HEK293 (cell line): ENCODE results near the gene WNT1.

Source experiments
- CTCF ChIA-PET: fragments of 350-600 bp; formaldehyde crosslinking; extraction: SDS; loops from one replicate; lab custom pipeline; 2021; ENCODE audit warnings: antibody characterized with exemption; lab: Yijun Ruan, JAX
- POLR2A ChIA-PET: fragments of 300-600 bp; formaldehyde crosslinking; extraction: SDS; loops from one replicate; lab custom pipeline; 2020; ENCODE audit warnings: antibody characterized with exemption, inconsistent platforms; lab: Yijun Ruan, JAX
- H3K27ac ChIP-seq: fragments of 200-500 bp; sonication (Bioruptor generic); 2 replicates; pipeline ENCODE4 v1.5.1; 2014; ENCODE audit warnings: low read depth, low read length, control low read depth, inconsistent platforms; ENCODE audit errors: extremely low read depth
- H3K36me3 ChIP-seq, 2 experiments: fragments of 200-500 bp in 1 of 2; sonication (Bioruptor generic) in 1 of 2; 1 replicate in 1 of 2; 2 replicates in 1 of 2; pipeline ENCODE4 v1.5.1; 2014 to 2017; ENCODE audit warnings: inconsistent platforms in 2 of 2, low read length in 2 of 2; ENCODE audit not compliant: control insufficient read depth in 2 of 2, insufficient read depth in 1 of 2
- H3K4me1 ChIP-seq: fragments of 200-500 bp; sonication (Bioruptor generic); 2 replicates; pipeline ENCODE4 v1.5.1; 2014; ENCODE audit warnings: mild to moderate bottlenecking, low read length, inconsistent platforms; ENCODE audit not compliant: control insufficient read depth, insufficient read depth
- H3K4me3 ChIP-seq: 2 replicates; pipeline ENCODE4 v1.5.1; 2011; ENCODE audit warnings: low read depth, mild to moderate bottlenecking, control low read depth, low read length, moderate library complexity
- H3K9me3 ChIP-seq: fragments of 200-500 bp; sonication (Bioruptor generic); 2 replicates; pipeline ENCODE4 v1.5.1; 2014; ENCODE audit warnings: low read depth, low read length, inconsistent platforms; ENCODE audit not compliant: control insufficient read depth, insufficient read depth
- GLIS2 ChIP-seq: fragments of 450-650 bp; formaldehyde crosslinking; IDR thresholded peaks from 2 replicates; pipeline ENCODE4 v1.5.1; 2016; ENCODE audit warnings: missing biosample characterization, missing genetic modification characterization
- ZEB2 ChIP-seq: fragments of 450-650 bp; formaldehyde crosslinking; IDR thresholded peaks from 2 replicates; pipeline ENCODE4 v1.5.1; 2016; ENCODE audit warnings: missing biosample characterization, missing genetic modification characterization
- ZFP41 ChIP-seq: fragments of 450-650 bp; formaldehyde crosslinking; IDR thresholded peaks from 2 replicates; pipeline ENCODE4 v1.5.1; 2016; ENCODE audit warnings: missing biosample characterization, missing genetic modification characterization, borderline replicate concordance
- ZIC2 ChIP-seq: fragments of 450-650 bp; formaldehyde crosslinking; IDR thresholded peaks from 2 replicates; pipeline ENCODE4 v1.5.1; 2016; ENCODE audit warnings: missing biosample characterization, missing genetic modification characterization
- ZNF132 ChIP-seq: fragments of 450-650 bp; formaldehyde crosslinking; IDR thresholded peaks from 2 replicates; pipeline ENCODE4 v1.5.1; 2017; ENCODE audit warnings: missing biosample characterization, missing genetic modification characterization, borderline replicate concordance
- ZNF175 ChIP-seq: fragments of 450-650 bp; formaldehyde crosslinking; IDR thresholded peaks from 2 replicates; pipeline ENCODE4 v1.5.1; 2016; ENCODE audit warnings: missing biosample characterization, missing genetic modification characterization
- ZNF202 ChIP-seq: fragments of 450-650 bp; formaldehyde crosslinking; IDR thresholded peaks from 2 replicates; pipeline ENCODE4 v1.5.1; 2016; ENCODE audit warnings: missing biosample characterization, missing genetic modification characterization, borderline replicate concordance
- ZNF211 ChIP-seq: fragments of 450-650 bp; formaldehyde crosslinking; IDR thresholded peaks from 2 replicates; pipeline ENCODE4 v1.5.1; 2016; ENCODE audit warnings: low read depth, missing biosample characterization, missing genetic modification characterization
- ZNF248 ChIP-seq: fragments of 450-650 bp; formaldehyde crosslinking; IDR thresholded peaks from 2 replicates; pipeline ENCODE4 v1.5.1; 2017; ENCODE audit warnings: missing biosample characterization, missing genetic modification characterization
- ZNF501 ChIP-seq: fragments of 450-650 bp; formaldehyde crosslinking; IDR thresholded peaks from 2 replicates; pipeline ENCODE4 v1.5.1; 2016; ENCODE audit warnings: missing biosample characterization, missing genetic modification characterization
- ZNF510 ChIP-seq: fragments of 450-650 bp; formaldehyde crosslinking; IDR thresholded peaks from 2 replicates; pipeline ENCODE4 v1.5.1; 2018; ENCODE audit warnings: mild to moderate bottlenecking, missing genetic modification characterization, missing biosample characterization; ENCODE audit not compliant: insufficient replicate concordance
- ZNF558 ChIP-seq: fragments of 450-650 bp; formaldehyde crosslinking; IDR thresholded peaks from 2 replicates; pipeline ENCODE4 v1.5.1; 2016; ENCODE audit warnings: missing biosample characterization, missing genetic modification characterization
- ZNF621 ChIP-seq: fragments of 450-650 bp; formaldehyde crosslinking; IDR thresholded peaks from 2 replicates; pipeline ENCODE4 v1.5.1; 2017; ENCODE audit warnings: missing biosample characterization, missing genetic modification characterization
- TF ChIP-seq, protein P1 (sequence below): fragments of 450-650 bp; formaldehyde crosslinking; IDR thresholded peaks from 2 replicates; pipeline ENCODE4 v1.5.1; 2016; ENCODE audit warnings: missing biosample characterization, missing genetic modification characterization
- TF ChIP-seq, protein P2 (sequence below): fragments of 450-650 bp; formaldehyde crosslinking; IDR thresholded peaks from 2 replicates; pipeline ENCODE4 v1.5.1; 2016; ENCODE audit warnings: missing biosample characterization, missing genetic modification characterization
- TF ChIP-seq, protein P3 (sequence below): fragments of 450-650 bp; formaldehyde crosslinking; IDR thresholded peaks from 2 replicates; pipeline ENCODE4 v1.5.1; 2016; ENCODE audit warnings: missing biosample characterization, missing genetic modification characterization

The WNT1 gene

DNA sequence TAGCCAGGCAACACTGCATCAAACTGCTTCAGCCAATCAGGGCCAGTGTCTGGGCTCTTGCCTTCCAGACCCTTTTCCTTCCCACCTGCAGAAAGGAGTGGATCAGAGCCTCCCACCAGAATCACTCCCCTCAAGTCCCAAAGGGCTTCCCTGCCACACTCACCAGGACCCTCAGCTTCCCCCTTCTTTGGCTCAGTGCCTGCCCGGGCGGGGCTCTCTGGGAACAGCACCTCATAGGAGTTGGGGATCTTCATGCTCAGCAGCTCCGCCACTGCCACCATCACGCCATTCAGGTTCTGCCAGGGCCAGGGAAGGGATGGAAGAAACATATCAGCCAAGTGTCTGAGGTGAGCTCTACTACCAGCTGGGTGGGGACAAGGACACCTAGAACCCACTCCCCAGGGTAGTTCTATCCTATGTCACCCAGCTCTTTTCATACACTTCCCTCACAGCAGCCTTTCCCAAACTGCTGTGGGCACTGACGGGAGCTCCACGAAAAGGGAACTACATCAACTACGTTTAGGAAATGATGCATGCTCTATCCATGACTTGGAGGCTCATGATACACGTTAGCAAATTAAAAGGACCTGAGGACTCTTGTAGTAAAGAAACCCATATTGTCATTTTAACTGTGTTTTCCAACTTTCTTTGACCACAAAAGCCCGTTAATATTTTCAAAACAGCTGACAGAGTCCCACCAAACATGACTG, 49.9 kb downstream of the WNT1 start:
- POLR2A ChIA-PET: no interaction called here
- Histone ChIP-seq H3K4me3 (no peak overlapping the region), H3K4me1 (no peaks in the 10 kb centered on the region), H3K27ac (no peak overlapping the region), H3K36me3 (peaks cover 15 to 98% of the 10 kb centered on the region in 2 experiments), H3K9me3 (no peaks in the 10 kb centered on the region)
- CTCF ChIA-PET: interaction anchor here (2.5 to 3.2 kb wide), 2 partner anchors 8 to 16 kb away, joined by 14 to 17 read pairs; no protein-coding TSS in a partner anchor
- TF ChIP-seq GLIS2 (tag by site-specific recombination) (no peak), ZNF621 (tag by site-specific recombination) (no peak), ZNF202 (tag by site-specific recombination) (no peak), ZNF175 (tag by site-specific recombination) (no peak), ZNF132 (tag by site-specific recombination) (no peak)

DNA sequence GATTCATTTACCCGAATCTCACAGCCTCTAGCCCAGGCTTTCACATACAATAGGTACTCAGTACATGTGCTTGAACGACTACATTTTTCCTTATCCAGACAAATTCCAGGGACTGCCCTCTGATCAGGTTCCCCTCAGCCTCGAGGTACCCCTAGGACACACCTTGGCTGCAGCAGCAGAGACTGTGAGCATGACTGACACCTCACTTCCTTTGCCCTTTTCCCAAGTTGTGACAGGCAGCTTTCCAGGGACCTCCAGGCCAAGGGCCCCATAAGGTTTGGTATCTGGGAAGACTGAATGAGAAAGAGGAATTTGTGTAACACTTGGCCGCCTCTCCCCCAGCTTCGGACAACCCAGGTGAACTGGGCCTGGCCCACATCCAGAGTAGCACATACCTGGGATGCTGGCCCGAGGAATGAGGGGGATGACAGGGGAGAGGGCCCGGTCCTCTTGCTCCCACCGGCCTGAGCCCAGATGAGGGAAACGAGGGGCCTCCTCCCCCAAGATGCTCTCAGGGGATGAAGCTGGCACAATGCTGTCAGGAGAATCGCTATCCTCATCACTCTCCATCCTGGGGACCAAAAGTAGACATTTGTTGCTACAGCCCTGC, 50.6 kb downstream of the WNT1 start:
- no peak for TF ChIP-seq ZNF248 (tag by site-specific recombination)
- TF ChIP-seq, protein P1, sequence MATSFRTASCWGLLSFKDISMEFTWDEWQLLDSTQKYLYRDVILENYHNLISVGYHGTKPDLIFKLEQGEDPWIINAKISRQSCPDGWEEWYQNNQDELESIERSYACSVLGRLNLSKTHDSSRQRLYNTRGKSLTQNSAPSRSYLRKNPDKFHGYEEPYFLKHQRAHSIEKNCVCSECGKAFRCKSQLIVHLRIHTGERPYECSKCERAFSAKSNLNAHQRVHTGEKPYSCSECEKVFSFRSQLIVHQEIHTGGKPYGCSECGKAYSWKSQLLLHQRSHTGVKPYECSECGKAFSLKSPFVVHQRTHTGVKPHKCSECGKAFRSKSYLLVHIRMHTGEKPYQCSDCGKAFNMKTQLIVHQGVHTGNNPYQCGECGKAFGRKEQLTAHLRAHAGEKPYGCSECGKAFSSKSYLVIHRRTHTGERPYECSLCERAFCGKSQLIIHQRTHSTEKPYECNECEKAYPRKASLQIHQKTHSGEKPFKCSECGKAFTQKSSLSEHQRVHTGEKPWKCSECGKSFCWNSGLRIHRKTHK (tag by site-specific recombination): no peak
- no peak for TF ChIP-seq ZNF558 (tag by site-specific recombination)
- no peak for TF ChIP-seq ZFP41 (tag by site-specific recombination)
- TF ChIP-seq, protein P2, sequence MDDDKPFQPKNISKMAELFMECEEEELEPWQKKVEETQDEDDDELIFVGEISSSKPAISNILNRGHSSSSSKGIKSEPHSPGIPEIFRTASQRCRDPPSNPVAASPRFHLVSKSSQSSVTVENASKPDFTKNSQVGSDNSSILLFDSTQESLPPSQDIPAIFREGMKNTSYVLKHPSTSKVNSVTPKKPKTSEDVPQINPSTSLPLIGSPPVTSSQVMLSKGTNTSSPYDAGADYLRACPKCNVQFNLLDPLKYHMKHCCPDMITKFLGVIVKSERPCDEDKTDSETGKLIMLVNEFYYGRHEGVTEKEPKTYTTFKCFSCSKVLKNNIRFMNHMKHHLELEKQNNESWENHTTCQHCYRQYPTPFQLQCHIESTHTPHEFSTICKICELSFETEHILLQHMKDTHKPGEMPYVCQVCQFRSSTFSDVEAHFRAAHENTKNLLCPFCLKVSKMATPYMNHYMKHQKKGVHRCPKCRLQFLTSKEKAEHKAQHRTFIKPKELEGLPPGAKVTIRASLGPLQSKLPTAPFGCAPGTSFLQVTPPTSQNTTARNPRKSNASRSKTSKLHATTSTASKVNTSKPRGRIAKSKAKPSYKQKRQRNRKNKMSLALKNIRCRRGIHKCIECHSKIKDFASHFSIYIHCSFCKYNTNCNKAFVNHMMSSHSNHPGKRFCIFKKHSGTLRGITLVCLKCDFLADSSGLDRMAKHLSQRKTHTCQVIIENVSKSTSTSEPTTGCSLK: no peak
- TF ChIP-seq, protein P3, sequence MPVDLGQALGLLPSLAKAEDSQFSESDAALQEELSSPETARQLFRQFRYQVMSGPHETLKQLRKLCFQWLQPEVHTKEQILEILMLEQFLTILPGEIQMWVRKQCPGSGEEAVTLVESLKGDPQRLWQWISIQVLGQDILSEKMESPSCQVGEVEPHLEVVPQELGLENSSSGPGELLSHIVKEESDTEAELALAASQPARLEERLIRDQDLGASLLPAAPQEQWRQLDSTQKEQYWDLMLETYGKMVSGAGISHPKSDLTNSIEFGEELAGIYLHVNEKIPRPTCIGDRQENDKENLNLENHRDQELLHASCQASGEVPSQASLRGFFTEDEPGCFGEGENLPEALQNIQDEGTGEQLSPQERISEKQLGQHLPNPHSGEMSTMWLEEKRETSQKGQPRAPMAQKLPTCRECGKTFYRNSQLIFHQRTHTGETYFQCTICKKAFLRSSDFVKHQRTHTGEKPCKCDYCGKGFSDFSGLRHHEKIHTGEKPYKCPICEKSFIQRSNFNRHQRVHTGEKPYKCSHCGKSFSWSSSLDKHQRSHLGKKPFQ (tag by site-specific recombination): no peak
- TF ChIP-seq ZIC2 (tag by site-specific recombination): no peak
- TF ChIP-seq ZEB2: no peak
- TF ChIP-seq ZNF510 (tag by site-specific recombination): no peak
- TF ChIP-seq ZNF501: no peak
- no peak for TF ChIP-seq ZNF211
- TF ChIP-seq, all 188 proteins: peak for 0
- POLR2A ChIA-PET: interaction anchor here (1.3 kb wide), 1 partner anchor 17 kb away, joined by 8 read pairs; no protein-coding TSS in a partner anchor
- Histone ChIP-seq H3K27ac (no peak overlapping the region), H3K4me1 (no peaks in the 10 kb centered on the region), H3K9me3 (no peaks in the 10 kb centered on the region), H3K36me3 (peaks cover 15 to 98% of the 10 kb centered on the region in 2 experiments), H3K4me3 (no peak overlapping the region)
- CTCF ChIA-PET: interaction anchor here (2.5 to 3.2 kb wide), 2 partner anchors 9 to 15 kb away, joined by 14 to 17 read pairs; no protein-coding TSS in a partner anchor
